Stimulated activated naive CD8-positive, alpha-beta T cell treated with anti-CD3 and anti-CD28 coated beads, Interleukin-15, Interleukin-2, amounts not matched to agents 100 ng/mL and 50 ng/mL, for 24 hours (primary cell): ENCODE measurements around the gene RSRC1.
"Not testable (repeated sequence)": the region's sequence is repeated elsewhere in the genome, so short reads cannot be mapped to it uniquely, and the experiment has no call there.

Experiments
- H3K27ac Mint-ChIP-seq: one replicate; pipeline ENCODE4 v1.8.0; 2021; ENCODE audit warnings: mild to moderate bottlenecking, mixed read lengths
- H3K27me3 Mint-ChIP-seq: one replicate; pipeline ENCODE4 v1.8.0; 2021; ENCODE audit warnings: mixed read lengths
- H3K36me3 Mint-ChIP-seq: one replicate; pipeline ENCODE4 v1.8.0; 2021; ENCODE audit warnings: low read depth, mixed read lengths
- H3K4me1 Mint-ChIP-seq: one replicate; pipeline ENCODE4 v1.8.0; 2021; ENCODE audit warnings: low read depth, mixed read lengths
- H3K4me3 Mint-ChIP-seq: one replicate; pipeline ENCODE4 v1.8.0; 2021; ENCODE audit warnings: mild to moderate bottlenecking, mixed read lengths
- H3K9me3 Mint-ChIP-seq: one replicate; pipeline ENCODE4 v1.8.0; 2021; ENCODE audit warnings: mixed read lengths

Gene RSRC1

GRCh38 chr3:158520433-158520832, 410.5 kb downstream of the RSRC1 start:
- Mint-ChIP-seq H3K27ac (no peak overlapping the region), H3K4me1 (no peaks in the 10 kb centered on the region), H3K27me3 (no peaks in the 10 kb centered on the region), H3K36me3 (no peaks in the 10 kb centered on the region), H3K4me3 (no peak overlapping the region), H3K9me3 (no peaks in the 10 kb centered on the region)

GRCh38 chr3:158522221-158523136, 412.6 kb downstream of the RSRC1 start:
- H3K9me3 Mint-ChIP-seq = no peaks in the 10 kb centered on the region
- H3K27me3 Mint-ChIP-seq = no peaks in the 10 kb centered on the region
- H3K4me1 Mint-ChIP-seq = no peaks in the 10 kb centered on the region
- H3K27ac Mint-ChIP-seq = no peak overlapping the region
- no peak overlapping the region for H3K4me3 Mint-ChIP-seq
- no peaks in the 10 kb centered on the region for H3K36me3 Mint-ChIP-seq

GRCh38 chr3:158528076-158528674, 418.3 kb downstream of the RSRC1 start:
- Mint-ChIP-seq H3K27me3 (no peaks in the 10 kb centered on the region), H3K9me3 (no peaks in the 10 kb centered on the region), H3K36me3 (no peaks in the 10 kb centered on the region), H3K4me1 (no peaks in the 10 kb centered on the region), H3K27ac (no peak overlapping the region), H3K4me3 (no peak overlapping the region)

- Mint-ChIP-seq H3K4me1 (no peaks in the 10 kb centered on the region), H3K9me3 (no peaks in the 10 kb centered on the region), H3K27me3 (no peaks in the 10 kb centered on the region), H3K36me3 (no peaks in the 10 kb centered on the region), H3K4me3 (no peak overlapping the region), H3K27ac (no peak overlapping the region)
Observed at GRCh38 chr3:158531334-158531733, 421.4 kb downstream of the RSRC1 start.

GRCh38 chr3:158532099-158532734, 422.3 kb downstream of the RSRC1 start:
- H3K4me1 Mint-ChIP-seq = no peaks in the 10 kb centered on the region
- no peaks in the 10 kb centered on the region for H3K36me3 Mint-ChIP-seq
- H3K27ac Mint-ChIP-seq = no peak overlapping the region
- H3K27me3 Mint-ChIP-seq = no peaks in the 10 kb centered on the region
- H3K9me3 Mint-ChIP-seq = no peaks in the 10 kb centered on the region
- no peak overlapping the region for H3K4me3 Mint-ChIP-seq

GRCh38 chr3:158535918-158536317, 426.0 kb downstream of the RSRC1 start:
- Mint-ChIP-seq H3K4me1 (no peaks in the 10 kb centered on the region), H3K27ac (no peak overlapping the region), H3K27me3 (no peaks in the 10 kb centered on the region), H3K4me3 (no peak overlapping the region), H3K9me3 (no peaks in the 10 kb centered on the region), H3K36me3 (no peaks in the 10 kb centered on the region)

- Mint-ChIP-seq H3K27me3 (no peaks in the 10 kb centered on the region), H3K27ac (no peak overlapping the region), H3K4me1 (no peaks in the 10 kb centered on the region), H3K36me3 (peaks cover 17% of the 10 kb centered on the region), H3K9me3 (no peaks in the 10 kb centered on the region), H3K4me3 (no peak overlapping the region)
Observed at GRCh38 chr3:158539414-158540014, 429.6 kb downstream of the RSRC1 start.

- H3K27ac Mint-ChIP-seq = no peak overlapping the region
- H3K4me1 Mint-ChIP-seq = no peaks in the 10 kb centered on the region
- no peaks in the 10 kb centered on the region for H3K9me3 Mint-ChIP-seq
Observed at GRCh38 chr3:158540066-158540465, 430.2 kb downstream of the RSRC1 start.

GRCh38 chr3:158548691-158549090, 438.8 kb downstream of the RSRC1 start:
- no peaks in the 10 kb centered on the region for H3K4me1 Mint-ChIP-seq
- H3K36me3 Mint-ChIP-seq = peaks cover 27% of the 10 kb centered on the region
- no peaks in the 10 kb centered on the region for H3K27me3 Mint-ChIP-seq
- no peak overlapping the region for H3K27ac Mint-ChIP-seq
- H3K4me3 Mint-ChIP-seq = no peak overlapping the region
- H3K9me3 Mint-ChIP-seq = peaks cover 3% of the 10 kb centered on the region

More at GRCh38 chr3:158540066-158540465, 430.2 kb downstream of the RSRC1 start:
- Mint-ChIP-seq H3K4me3 (no peak overlapping the region), H3K27me3 (no peaks in the 10 kb centered on the region), H3K36me3 (peaks cover 17% of the 10 kb centered on the region)

- H3K4me3 Mint-ChIP-seq, H3K9me3 Mint-ChIP-seq, H3K4me1 Mint-ChIP-seq, H3K27me3 Mint-ChIP-seq, H3K27ac Mint-ChIP-seq: not testable (repeated sequence)
- peaks cover 22% of the 10 kb centered on the region for H3K36me3 Mint-ChIP-seq
Observed at GRCh38 chr3:158549938-158550337, 440.0 kb downstream of the RSRC1 start.

- Mint-ChIP-seq H3K36me3 (peaks cover 14% of the 10 kb centered on the region), H3K4me3 (no peak overlapping the region), H3K9me3 (peaks cover 3% of the 10 kb centered on the region), H3K4me1 (no peaks in the 10 kb centered on the region), H3K27ac (no peak overlapping the region), H3K27me3 (peaks cover 4% of the 10 kb centered on the region)
Observed at GRCh38 chr3:158552124-158552523, 442.2 kb downstream of the RSRC1 start.

GRCh38 chr3:158559504-158559903, 449.6 kb downstream of the RSRC1 start:
- H3K27me3 Mint-ChIP-seq = peaks cover 18% of the 10 kb centered on the region
- H3K9me3 Mint-ChIP-seq = peaks cover 4% of the 10 kb centered on the region
- H3K4me3 Mint-ChIP-seq = no peak overlapping the region
- H3K27ac Mint-ChIP-seq = no peak overlapping the region
- no peaks in the 10 kb centered on the region for H3K4me1 Mint-ChIP-seq
- no peaks in the 10 kb centered on the region for H3K36me3 Mint-ChIP-seq

GRCh38 chr3:158560979-158561378, 451.1 kb downstream of the RSRC1 start:
- Mint-ChIP-seq H3K27ac (no peak overlapping the region), H3K9me3 (peaks cover 8% of the 10 kb centered on the region), H3K4me1 (no peaks in the 10 kb centered on the region), H3K27me3 (peaks cover 26% of the 10 kb centered on the region), H3K36me3 (peaks cover 4% of the 10 kb centered on the region), H3K4me3 (no peak overlapping the region)

- Mint-ChIP-seq H3K36me3 (peaks cover 4% of the 10 kb centered on the region), H3K4me1 (no peaks in the 10 kb centered on the region), H3K27me3 (peaks cover 28% of the 10 kb centered on the region), H3K9me3 (peaks cover 8% of the 10 kb centered on the region), H3K27ac (no peak overlapping the region), H3K4me3 (no peak overlapping the region)
Observed at GRCh38 chr3:158562674-158563073, 452.8 kb downstream of the RSRC1 start.

GRCh38 chr3:158563076-158563475, 453.2 kb downstream of the RSRC1 start:
- Mint-ChIP-seq H3K27me3 (peaks cover 32% of the 10 kb centered on the region), H3K36me3 (peaks cover 4% of the 10 kb centered on the region), H3K9me3 (peaks cover 8% of the 10 kb centered on the region), H3K4me3 (no peak overlapping the region), H3K27ac (no peak overlapping the region), H3K4me1 (no peaks in the 10 kb centered on the region)
